ACHN (cell line): Measurements from ENCODE around the gene MGLL.

Experiments
- DNase-seq: peaks from one replicate; pipeline ENCODE4 v3.0.0-alpha.2; 2015
- in situ Hi-C: cut with HindIII; loops from 2 replicates; pipeline ENCODE4 v1.10.0; 2017; ENCODE audit warnings: low sequenced_read_pairs, low pct_ligation_motif_present, low pct_unique_long_range_greater_than_20kb

Gene MGLL

GRCh38 chr3:127840671-127841070 is 18.4 kb upstream of the MGLL start:
- in situ Hi-C loops, result no loop called here
- no peak for DNase-seq

GRCh38 chr3:127839099-127839498 is 16.8 kb upstream of the MGLL start:
- no peak for DNase-seq
- in situ Hi-C loops, result no loop called here

- in situ Hi-C loops, result no loop called here
- no peak for DNase-seq
These were observed 13.9 kb upstream of the MGLL start for GRCh38 chr3:127835993-127836882.

GRCh38 chr3:127834771-127835170 is 12.5 kb upstream of the MGLL start:
- in situ Hi-C loops, result no loop called here
- DNase-seq, result no peak

- in situ Hi-C loops, result no loop called here
These were observed 11.1 kb upstream of the MGLL start for GRCh38 chr3:127833281-127834032.

GRCh38 chr3:127831723-127832172 is 9.4 kb upstream of the MGLL start:
- DNase-seq, result peak; percentile 24
- in situ Hi-C loops, result no loop called here

More at GRCh38 chr3:127833281-127834032, 11.1 kb upstream of the MGLL start:
- no peak for DNase-seq

GRCh38 chr3:127829537-127829936 is 7.2 kb upstream of the MGLL start:
- no peak for DNase-seq
- in situ Hi-C loops, result no loop called here

- DNase-seq, result no peak
- in situ Hi-C loops, result no loop called here
These were observed 5.5 kb upstream of the MGLL start for GRCh38 chr3:127827808-127828207.

GRCh38 chr3:127825756-127826155 is 3.4 kb upstream of the MGLL start:
- in situ Hi-C loops, result no loop called here

GRCh38 chr3:127824151-127824825 is 2.0 kb upstream of the MGLL start:
- in situ Hi-C loops, result no loop called here
- no peak for DNase-seq

More at GRCh38 chr3:127825756-127826155, 3.4 kb upstream of the MGLL start:
- DNase-seq, result no peak

- in situ Hi-C loops, result no loop called here
- DNase-seq, result no peak
These were observed 1.1 kb upstream of the MGLL start for GRCh38 chr3:127823426-127823857.

GRCh38 chr3:127822682-127823425 is 539 bp upstream of the MGLL start:
- in situ Hi-C loops, result no loop called here
- peak; percentile 13 for DNase-seq

GRCh38 chr3:127821394-127821793 is 921 bp downstream of the MGLL start:
- in situ Hi-C loops, result no loop called here
- DNase-seq, result no peak

- in situ Hi-C loops, result no loop called here
- peak; percentile 10 for DNase-seq
These were observed 1.4 kb downstream of the MGLL start for GRCh38 chr3:127820826-127821313.

- in situ Hi-C loops, result no loop called here
- DNase-seq, result peak; percentile 76
These were observed 2.0 kb downstream of the MGLL start for GRCh38 chr3:127820221-127820825.

GRCh38 chr3:127819656-127820055 is 2.7 kb downstream of the MGLL start:
- in situ Hi-C loops, result no loop called here
- no peak for DNase-seq

GRCh38 chr3:127819086-127819485 is 3.2 kb downstream of the MGLL start:
- no peak for DNase-seq
- in situ Hi-C loops, result no loop called here

GRCh38 chr3:127817406-127817841 is 4.9 kb downstream of the MGLL start:
- DNase-seq, result no peak
- in situ Hi-C loops, result no loop called here
